ENCODE data around the gene FOXN4.

Gene FOXN4

GRCh38 chr12:109258607-109259544 is 50.2 kb downstream of the FOXN4 start:
- no peak for DNase-seq (ENCODE audit: low spot score)

- no peak for DNase-seq (ENCODE audit: low spot score)
Observed at GRCh38 chr12:109258201-109258600, 50.9 kb downstream of the FOXN4 start.

GRCh38 chr12:109256011-109256410 is 53.1 kb downstream of the FOXN4 start:
- DNase-seq (ENCODE audit: low spot score), result no peak

GRCh38 chr12:109255377-109255776 is 53.7 kb downstream of the FOXN4 start:
- DNase-seq (ENCODE audit: low spot score), result peak; percentile 70

GRCh38 chr12:109253913-109254544 is 55.1 kb downstream of the FOXN4 start:
- no peak for DNase-seq (ENCODE audit: low spot score)

- no peak for DNase-seq (ENCODE audit: low spot score)
Observed at GRCh38 chr12:109252799-109253198, 56.3 kb downstream of the FOXN4 start.

GRCh38 chr12:109250523-109250922 is 58.6 kb downstream of the FOXN4 start:
- DNase-seq (ENCODE audit: low spot score), result no peak

GRCh38 chr12:109247831-109248654 is 61.0 kb downstream of the FOXN4 start:
- DNase-seq (ENCODE audit: low spot score), result no peak

- no peak for DNase-seq (ENCODE audit: low spot score)
Observed at GRCh38 chr12:109246221-109246620, 62.9 kb downstream of the FOXN4 start.

GRCh38 chr12:109244073-109244472 is 65.0 kb downstream of the FOXN4 start:
- DNase-seq (ENCODE audit: low spot score), result no peak

- DNase-seq (ENCODE audit: low spot score), result no peak
Observed at GRCh38 chr12:109241936-109242335, 67.1 kb downstream of the FOXN4 start.

GRCh38 chr12:109240365-109240764 is 68.7 kb downstream of the FOXN4 start:
- DNase-seq (ENCODE audit: low spot score), result no peak

- no peak for DNase-seq (ENCODE audit: low spot score)
Observed at GRCh38 chr12:109239691-109240090, 69.4 kb downstream of the FOXN4 start.

GRCh38 chr12:109239179-109239578 is 69.9 kb downstream of the FOXN4 start:
- no peak for DNase-seq (ENCODE audit: low spot score)

GRCh38 chr12:109236257-109236656 is 72.8 kb downstream of the FOXN4 start:
- no peak for DNase-seq (ENCODE audit: low spot score)

GRCh38 chr12:109234012-109234411 is 75.1 kb downstream of the FOXN4 start:
- no peak for DNase-seq (ENCODE audit: low spot score)

- no peak for DNase-seq (ENCODE audit: low spot score)
Observed at GRCh38 chr12:109232731-109233130, 76.4 kb downstream of the FOXN4 start.

GRCh38 chr12:109230193-109230592 is 78.9 kb downstream of the FOXN4 start:
- DNase-seq (ENCODE audit: low spot score), result no peak

GRCh38 chr12:109228664-109229063 is 80.4 kb downstream of the FOXN4 start:
- DNase-seq (ENCODE audit: low spot score), result no peak
